RKO (cell line): ENCODE measurements around the gene MAPK12.

Source experiments
- DNase-seq: peaks from one replicate; pipeline ENCODE4 v3.0.0-alpha.2; 2016; ENCODE audit warnings: low spot score

The MAPK12 gene

GRCh38 chr22:50268655-50269113 lies 7.2 kb upstream of the MAPK12 start:
- no peak for DNase-seq

DNA sequence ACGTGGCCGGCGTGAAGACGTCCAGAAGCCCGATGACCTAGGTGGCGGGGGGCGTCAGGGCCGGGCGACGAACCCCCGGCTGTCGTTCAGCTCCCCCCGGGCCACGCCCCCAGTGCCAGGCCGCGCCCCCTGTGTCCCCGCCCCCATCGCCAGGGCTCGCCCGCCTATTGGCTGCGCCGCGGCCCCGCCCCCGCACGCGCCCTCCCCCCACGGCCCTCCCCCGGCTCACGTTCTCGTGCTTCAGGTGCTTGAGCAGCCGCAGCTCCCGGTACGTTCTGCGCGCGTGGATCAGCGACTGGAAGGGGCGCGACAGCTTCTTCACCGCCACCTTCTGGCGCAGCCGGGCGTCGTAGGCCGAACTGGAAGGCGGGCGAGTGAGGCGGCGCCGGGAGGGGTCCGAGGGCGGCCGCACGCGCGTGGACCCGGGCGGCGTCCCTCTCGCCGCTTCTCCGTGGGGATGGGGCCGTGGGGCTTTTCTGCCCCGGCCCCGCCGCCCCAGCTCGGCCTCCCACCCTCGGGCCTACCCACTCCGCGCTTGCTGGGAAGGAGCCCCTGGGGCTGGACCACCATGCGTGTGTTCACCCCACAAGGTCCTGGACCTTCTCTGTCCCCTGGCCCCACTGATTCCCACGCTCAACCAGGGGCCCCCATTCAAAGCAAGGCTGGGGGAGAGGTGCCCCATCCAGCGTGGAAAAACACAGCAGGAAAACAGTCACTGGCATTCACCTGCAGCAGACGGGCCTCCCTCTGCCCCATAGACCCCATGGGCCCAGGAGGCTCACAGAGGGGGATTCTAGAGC lies 6.3 kb upstream of the MAPK12 start:
- DNase-seq: no peak

DNA sequence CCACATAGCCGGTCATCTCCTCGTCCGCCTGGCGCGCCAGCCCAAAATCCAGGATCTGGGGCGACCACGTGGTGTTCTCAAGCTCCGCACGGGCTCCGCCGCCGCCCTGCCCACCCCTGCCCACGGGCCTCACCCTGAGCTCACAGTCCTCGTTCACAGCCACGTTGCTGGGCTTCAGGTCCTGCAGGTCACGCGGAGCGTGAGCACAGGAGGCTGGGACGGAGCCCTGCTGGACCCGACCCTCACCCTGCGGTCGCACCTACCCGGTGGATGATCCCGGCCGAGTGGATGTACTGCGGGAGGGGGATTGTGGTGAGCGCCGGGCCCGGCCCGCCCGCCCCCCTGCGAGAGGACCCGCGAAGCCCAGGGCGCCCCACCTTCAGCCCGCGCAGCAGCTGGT lies 5.5 kb upstream of the MAPK12 start:
- no peak for DNase-seq

- DNase-seq: no peak
Observed at GRCh38 chr22:50264946-50265669, 3.6 kb upstream of the MAPK12 start.

DNA sequence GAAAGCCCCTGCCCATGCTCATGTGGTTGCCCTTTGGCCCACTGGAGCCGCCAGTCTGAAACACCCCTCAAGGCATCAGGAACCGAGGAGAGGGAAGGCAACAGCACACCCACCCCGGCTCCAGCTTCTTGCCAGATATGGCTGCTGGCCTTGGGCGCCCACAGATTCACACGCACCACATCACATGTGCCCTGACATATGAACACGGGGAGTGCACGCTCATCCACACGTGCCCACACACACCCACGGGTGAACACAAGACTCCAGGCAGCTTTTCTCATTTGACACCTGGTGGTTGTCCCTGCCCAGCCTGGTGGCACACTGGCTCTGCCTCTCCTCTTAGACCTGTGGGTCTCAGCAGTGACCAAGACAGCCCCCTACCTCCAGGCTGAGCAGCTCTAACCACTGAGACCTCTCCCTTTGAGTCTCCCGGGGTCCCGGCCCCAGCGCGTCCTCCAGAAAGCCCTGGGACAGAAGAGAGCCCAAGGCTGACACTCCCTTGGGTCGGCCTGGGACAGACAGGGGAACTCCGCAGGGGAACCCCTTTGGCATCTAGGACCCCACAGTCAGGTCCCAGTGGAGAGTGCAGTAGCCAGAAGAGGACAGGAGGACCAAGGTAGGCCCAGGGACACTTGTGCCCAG lies 2.7 kb upstream of the MAPK12 start:
- DNase-seq: no peak

- DNase-seq: no peak
Observed at GRCh38 chr22:50262973-50263617, 1.6 kb upstream of the MAPK12 start.

- DNase-seq: peak; percentile 57
Observed at GRCh38 chr22:50262460-50262911, 1.0 kb upstream of the MAPK12 start.

- DNase-seq: peak; percentile 63
Observed at GRCh38 chr22:50260801-50261614, 475 bp downstream of the MAPK12 start.

- peak; percentile 54 for DNase-seq
Observed at GRCh38 chr22:50260434-50260800, 1.1 kb downstream of the MAPK12 start.

DNA sequence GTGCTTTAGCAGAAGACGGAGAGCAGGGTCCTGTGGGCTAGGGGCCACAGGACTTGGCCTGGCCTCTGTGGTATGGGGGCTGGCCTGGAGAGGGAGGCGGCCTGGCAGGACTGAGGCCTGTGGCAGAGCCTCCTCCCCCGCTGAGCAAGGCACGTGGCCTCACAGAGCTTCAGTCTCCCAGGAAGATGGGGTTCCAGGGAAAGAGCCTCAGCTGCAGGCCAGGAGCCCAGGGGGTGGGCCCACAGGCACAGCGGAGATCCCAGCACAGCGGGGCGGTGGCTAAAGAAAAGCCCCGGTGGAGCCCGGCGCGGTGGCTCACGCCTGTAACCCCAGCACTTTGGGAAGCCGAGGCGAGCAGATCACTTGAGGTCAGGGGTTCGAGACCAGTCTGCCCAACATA lies 2.2 kb downstream of the MAPK12 start:
- DNase-seq: no peak

GRCh38 chr22:50258361-50259292 lies 2.9 kb downstream of the MAPK12 start:
- no peak for DNase-seq

DNA sequence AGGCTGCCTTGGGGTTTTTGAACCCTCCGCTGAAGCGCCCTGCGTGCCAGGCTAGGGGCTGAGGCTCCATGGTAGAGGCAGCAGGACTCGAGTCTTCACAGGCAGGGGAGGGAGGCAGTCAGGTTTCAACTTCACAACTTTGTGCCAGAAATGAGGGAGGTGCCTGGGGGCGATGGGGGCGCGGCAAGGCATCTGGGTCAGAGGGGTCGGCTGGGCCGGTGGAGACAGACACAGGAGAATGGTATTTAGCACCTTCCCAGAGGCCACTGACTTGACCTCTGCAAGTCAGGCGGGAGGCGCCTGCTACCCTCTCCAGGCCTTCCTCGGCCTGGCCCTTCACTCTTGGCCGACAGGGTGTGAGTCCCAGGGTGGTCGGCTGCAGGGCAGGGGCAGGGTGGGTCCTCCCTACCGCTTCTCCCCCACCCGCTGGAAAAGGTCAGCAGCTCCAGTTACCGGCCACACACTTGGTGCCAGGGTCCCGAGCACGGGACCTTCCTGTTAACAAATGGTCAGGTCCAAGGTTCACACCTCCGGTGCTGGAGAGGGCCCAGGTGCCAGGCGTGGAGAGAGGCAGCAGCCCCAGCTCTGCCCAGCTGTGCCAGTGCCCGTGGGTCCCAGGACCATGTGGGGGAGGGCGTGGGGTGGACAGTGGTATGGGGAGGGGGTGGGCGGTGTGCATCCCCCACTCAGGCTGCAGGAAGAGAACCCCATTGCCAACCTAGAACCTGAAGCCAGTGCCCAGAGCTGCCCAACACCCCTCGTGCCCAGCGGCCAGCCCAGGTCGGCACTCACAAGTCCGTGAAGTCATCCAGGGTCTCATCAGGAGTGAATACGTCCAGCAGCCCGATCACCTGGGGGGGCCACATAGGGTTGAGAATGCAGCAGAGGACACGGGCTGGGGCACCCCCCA lies 3.8 kb downstream of the MAPK12 start:
- no peak for DNase-seq

- no peak for DNase-seq
Observed at GRCh38 chr22:50257041-50257440, 4.4 kb downstream of the MAPK12 start.

GRCh38 chr22:50256258-50256862 lies 5.1 kb downstream of the MAPK12 start:
- no peak for DNase-seq

DNA sequence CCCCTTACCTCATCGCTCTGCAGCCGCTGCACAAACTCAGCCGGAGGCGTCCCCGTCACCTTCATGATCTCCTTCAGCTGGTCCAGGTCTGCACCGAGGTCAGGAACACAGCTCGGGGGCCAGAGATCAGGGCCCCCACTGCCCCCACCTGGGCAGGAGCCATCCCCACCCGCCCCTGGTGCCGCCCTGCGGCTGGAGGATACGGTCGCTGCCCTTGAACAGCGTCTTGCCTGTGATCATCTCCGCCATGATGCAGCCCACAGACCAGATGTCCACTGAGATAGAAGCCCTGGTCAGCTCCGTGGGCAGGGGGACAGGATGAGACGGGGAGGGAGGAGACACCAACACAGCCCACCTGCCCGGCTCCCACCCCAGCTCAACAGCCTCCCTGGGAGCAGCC lies 5.9 kb downstream of the MAPK12 start:
- DNase-seq: no peak

- DNase-seq: no peak
Observed at GRCh38 chr22:50255099-50255498, 6.4 kb downstream of the MAPK12 start.

- DNase-seq: no peak
Observed at GRCh38 chr22:50253941-50254340, 7.5 kb downstream of the MAPK12 start.

DNA sequence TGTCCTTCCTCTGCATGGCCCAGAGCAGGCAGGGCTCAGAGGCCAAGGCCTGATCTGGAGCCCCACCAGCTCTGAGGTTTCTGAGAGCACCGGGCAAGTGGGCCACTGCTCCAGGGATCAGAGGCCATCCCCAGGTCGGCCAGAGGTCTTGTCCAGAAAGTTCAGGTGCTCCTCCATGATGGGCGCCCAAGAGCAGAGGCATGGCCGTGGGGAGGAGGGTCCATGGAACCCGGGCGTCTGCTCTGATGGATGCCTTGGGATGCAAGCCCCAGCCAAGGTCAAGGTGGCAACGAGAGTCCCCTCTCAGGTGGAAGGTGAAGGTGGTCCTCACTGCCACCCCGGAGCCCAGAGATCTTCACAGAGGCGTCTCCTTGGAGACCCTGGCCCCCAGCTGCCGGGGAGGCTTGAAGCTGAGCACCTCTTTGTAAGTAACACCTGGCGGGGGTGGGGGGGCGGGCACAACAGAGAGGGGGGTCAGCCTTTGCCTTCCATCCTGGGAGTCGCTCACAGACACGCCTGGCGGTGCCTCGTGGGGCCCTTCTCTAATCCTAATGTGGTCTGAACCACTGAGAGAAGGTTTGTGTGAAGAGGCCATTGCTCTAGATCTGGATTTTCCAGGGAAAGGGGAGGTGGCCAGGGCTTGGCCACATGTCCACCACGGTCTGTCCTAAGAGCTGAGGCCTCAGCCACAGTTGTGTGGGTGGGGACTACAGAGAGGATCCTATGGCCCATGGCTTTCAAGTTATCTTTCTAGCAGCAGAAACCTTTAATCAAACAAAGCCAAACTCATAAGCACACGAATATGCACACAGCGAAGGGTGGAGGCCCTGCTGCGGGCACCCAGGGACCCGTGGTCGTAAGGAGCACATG lies 8.2 kb downstream of the MAPK12 start:
- DNase-seq: no peak
